HG03280 (cell line): ENCODE data around the gene ZC3H11A.
"Not testable (repeated sequence)": the region's sequence is repeated elsewhere in the genome, so short reads cannot be mapped to it uniquely, and the experiment has no call there.

Experiments
- ATAC-seq: cut with Tn5 transposase; IDR thresholded peaks from one replicate; pipeline ENCODE4 v1.9.1; 2021; ENCODE audit warnings: mild to moderate bottlenecking, moderate library complexity; ENCODE audit not compliant: unreplicated experiment

Gene ZC3H11A

DNA sequence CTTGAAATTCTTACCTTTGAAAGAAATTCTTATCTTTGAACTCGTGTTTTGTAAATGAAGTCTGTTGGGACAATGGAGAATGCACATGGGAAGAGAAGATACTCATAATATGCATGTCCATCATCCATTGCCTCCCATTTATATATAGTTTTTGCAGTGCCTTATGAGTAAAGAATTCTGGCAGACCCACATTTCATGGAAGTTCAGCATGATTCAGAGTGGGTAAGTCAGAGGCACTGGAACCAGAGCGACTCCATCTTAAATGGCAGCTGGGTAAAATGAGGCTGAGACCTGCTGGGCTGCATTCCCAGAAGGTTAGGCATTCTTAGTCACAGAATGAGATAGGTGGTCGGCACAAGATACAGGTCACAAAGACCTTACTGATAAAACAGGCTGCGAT, 16.6 kb upstream of the ZC3H11A start:
- no peak for ATAC-seq

GRCh38 chr1:203781962-203782361, 13.5 kb upstream of the ZC3H11A start:
- ATAC-seq: no peak

DNA sequence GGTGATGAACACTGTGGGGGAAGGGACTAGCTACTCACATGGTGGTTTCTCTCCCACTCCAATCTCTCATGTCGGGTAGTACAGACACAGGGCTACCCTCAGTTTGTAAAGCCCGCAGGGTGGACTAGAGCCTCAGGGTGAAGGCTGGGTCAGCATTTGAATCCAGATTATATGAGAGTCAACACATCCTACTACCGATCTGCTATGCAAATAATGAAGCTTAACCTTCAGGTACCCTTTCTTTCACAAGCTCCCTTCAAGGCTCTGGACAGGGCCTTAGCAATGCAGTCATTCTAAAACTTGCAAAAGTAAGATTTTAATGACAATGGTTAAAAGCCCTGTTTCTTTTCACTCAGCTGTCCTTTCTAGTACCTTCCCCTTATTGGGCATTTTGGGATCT, 5.5 kb upstream of the ZC3H11A start:
- no peak for ATAC-seq

DNA sequence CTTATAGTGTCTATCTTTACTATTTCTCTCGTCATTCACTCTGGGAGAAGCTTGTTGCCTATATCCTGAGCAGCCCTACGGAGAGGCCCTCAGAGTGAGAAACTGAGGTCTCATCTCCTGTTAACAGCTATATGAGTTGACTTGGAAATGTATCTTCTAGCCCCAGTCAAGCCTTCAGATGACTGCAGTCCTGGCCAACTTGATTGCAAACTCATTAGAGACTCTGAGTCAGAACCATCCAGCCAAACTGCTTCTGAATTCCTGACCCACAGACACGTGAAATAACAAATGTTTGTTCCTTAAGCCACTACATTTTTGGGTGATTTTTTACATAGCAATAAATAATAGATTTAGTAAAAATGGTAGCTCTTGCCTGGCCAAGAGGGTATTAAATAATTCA, 3.9 kb upstream of the ZC3H11A start:
- ATAC-seq: no peak

- no peak for ATAC-seq
These were observed 2.9 kb upstream of the ZC3H11A start for GRCh38 chr1:203792486-203792885.

DNA sequence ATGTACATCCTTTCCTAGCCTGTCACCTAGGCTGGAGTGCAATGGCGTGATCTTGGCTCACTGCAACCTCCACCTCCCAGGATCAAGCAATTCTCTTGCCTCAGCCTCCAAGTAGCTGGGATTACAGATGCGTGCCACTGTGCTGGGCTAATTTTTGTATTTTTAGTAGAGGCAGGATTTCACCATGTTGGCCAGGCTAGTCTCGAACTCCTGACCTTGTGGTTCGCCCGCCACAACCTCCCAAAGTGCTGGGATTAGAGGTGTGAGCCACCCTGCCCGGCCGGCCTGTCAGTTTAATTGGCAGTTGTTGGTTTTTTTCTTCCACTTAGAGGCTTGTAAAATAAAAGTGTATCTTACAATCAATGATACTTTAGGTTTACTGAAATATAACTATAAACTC, 1.9 kb upstream of the ZC3H11A start:
- not testable (repeated sequence) for ATAC-seq

GRCh38 chr1:203794764-203795440, 521 bp upstream of the ZC3H11A start:
- ATAC-seq: no peak

DNA sequence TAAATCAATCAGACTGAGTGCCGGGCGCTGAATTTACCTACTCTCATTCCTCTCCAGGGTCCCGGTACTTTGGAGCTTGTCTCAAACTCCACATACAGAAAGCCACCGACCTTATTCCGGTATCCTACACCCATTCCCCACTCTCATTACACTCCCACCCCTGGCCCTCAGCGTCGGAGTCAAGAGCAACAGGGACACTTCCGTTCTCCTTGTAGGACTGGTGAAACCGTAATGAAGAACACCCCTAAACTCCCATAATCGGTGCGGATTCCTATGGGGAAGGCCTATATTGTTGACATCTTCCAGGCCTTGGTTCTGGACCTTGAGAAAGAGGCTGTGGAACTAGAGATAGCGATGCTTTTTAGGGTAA, 798 bp downstream of the ZC3H11A start:
- no peak for ATAC-seq

- no peak for ATAC-seq
These were observed 1.8 kb downstream of the ZC3H11A start for GRCh38 chr1:203797216-203797615.

- ATAC-seq: no peak
These were observed 2.7 kb downstream of the ZC3H11A start for GRCh38 chr1:203797948-203798655.

GRCh38 chr1:203799157-203799556, 3.7 kb downstream of the ZC3H11A start:
- ATAC-seq: no peak

- no peak for ATAC-seq
These were observed 4.5 kb downstream of the ZC3H11A start for GRCh38 chr1:203799971-203800370.

- ATAC-seq: no peak
These were observed 10.3 kb downstream of the ZC3H11A start for GRCh38 chr1:203805689-203806088.

DNA sequence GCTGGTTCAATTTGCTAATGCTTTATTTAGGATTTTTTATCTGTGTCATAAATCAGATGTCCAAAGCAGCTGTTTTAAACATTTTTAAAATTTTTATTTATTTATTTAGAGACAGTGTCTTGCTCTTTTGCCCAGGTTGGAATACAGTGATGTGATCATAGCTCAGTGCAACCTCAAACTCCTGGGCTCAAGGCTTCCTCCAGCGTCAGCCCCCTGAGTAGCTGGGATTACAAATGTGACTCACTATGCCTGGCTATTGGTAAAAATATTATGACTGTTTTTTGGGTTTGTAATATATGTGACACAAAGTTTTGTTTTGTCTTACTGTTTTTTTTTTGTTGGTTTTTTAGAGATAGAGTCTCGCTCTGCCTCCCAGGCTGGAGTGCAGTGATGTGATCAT, 11.8 kb downstream of the ZC3H11A start:
- no peak for ATAC-seq

- no peak for ATAC-seq
These were observed 18.3 kb downstream of the ZC3H11A start for GRCh38 chr1:203813581-203814341.

GRCh38 chr1:203818399-203818798, 23.0 kb downstream of the ZC3H11A start:
- no peak for ATAC-seq

DNA sequence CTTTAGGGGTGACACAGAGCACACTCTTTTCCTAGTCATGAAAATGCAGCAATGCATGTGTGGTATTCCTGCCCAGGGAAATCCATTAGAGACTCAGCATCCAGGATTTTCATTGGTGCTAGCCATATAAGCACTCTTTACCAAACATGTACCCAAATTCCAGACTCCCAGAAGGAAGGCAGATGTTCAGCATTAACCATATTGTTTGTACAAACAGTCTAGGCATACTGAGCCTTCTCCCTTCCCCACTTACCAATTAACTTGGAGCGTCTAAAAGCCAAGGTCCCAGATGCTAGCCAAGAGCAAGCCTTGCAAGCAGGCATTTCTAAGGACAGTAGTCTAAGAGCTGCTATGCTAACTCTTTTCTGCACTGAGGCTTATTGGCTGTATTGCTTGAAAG, 27.9 kb downstream of the ZC3H11A start:
- no peak for ATAC-seq

DNA sequence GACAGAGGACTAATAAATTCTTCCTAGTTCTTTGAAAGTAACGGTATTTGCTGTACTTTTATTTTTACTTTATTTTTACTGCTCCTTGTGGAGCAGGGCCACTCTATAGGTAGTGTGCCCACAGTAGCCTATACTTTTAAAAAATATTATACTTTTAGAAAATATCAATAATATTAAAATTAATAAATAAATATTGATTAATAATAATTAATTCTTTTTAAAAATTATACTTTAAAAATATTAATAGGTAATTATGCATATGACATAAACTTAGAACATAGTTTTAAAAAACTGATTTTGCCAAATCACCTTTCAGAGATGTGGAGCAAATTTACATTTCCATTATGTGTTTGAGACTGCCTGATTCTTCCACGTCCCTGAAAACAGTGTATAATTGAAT, 30.8 kb downstream of the ZC3H11A start:
- no peak for ATAC-seq

GRCh38 chr1:203828002-203828401, 32.6 kb downstream of the ZC3H11A start:
- no peak for ATAC-seq

- no peak for ATAC-seq
These were observed 33.1 kb downstream of the ZC3H11A start for GRCh38 chr1:203828503-203828902.

- not testable (repeated sequence) for ATAC-seq
These were observed 33.8 kb downstream of the ZC3H11A start for GRCh38 chr1:203829247-203829646.

DNA sequence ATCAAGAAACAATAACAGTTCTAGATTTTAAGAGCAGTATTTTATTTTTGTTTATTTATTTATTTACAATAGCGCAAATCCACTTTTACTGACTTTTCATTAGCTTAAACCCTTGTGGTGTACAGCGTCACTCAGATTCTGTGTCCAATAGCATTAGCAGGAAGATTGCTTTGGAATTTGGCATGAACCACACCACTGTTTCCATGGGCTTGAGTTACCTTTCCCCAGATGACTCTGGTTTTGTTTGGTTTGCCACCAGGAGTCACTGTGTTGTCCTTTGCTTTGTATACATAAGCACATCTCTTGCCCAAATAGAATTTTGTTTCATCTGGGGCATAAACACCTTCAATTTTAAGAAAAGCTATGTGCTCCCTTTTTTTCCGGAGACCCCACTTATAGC, 40.1 kb downstream of the ZC3H11A start:
- ATAC-seq: no peak
